ENCODE data around the gene SLC10A4. TPM values are rescaled to one million over a fixed set of nuclear protein-coding genes. Genes with fewer than 3 reads are reported as not detected.

SLC10A4 gene
- total and polyA plus RNA-seq, 2 of the 13 experiments (the other 11 are each of a cell fraction or from before 2014, with no cell fraction given), result 0.04 to 0.07 TPM

- no peaks in the 10 kb centered on the region for H3K79me2 ChIP-seq (ENCODE audit: insufficient read depth, low read length)
- H3K27ac ChIP-seq (ENCODE audit: extremely low read length, insufficient read depth, low read length), result no peak overlapping the region
- intact Hi-C loops (cut with micrococcal nuclease; ENCODE audit: unreplicated experiment), result no loop called here
- no peak for DNase-seq (ENCODE audit: low spot score)
- no peak overlapping the region for H3K4me3 ChIP-seq (replicated peaks in 1 of 3; ENCODE audit: insufficient read depth in 1 of 3, low read depth in 2 of 3, low read length in 3 of 3)
- no TSS peak for BruUV-seq (replicated peaks)
- no peak overlapping the region for H2AFZ ChIP-seq (ENCODE audit: low read length)
- in situ Hi-C loops (cut with HindIII; ENCODE audit: extremely low pct_ligation_motif_present, low pct_unique_long_range_greater_than_20kb), result no loop called here
- H3K9me3 ChIP-seq (ENCODE audit: low read length), result no peaks in the 10 kb centered on the region
- H3K9ac ChIP-seq (ENCODE audit: insufficient read depth, low read depth, low read length), result no peak overlapping the region
- H3K27me3 ChIP-seq (ENCODE audit: control insufficient read depth in 1 of 2, insufficient read depth in 2 of 2, low read length in 2 of 2), result no peaks in the 10 kb centered on the region
- FAIRE-seq, result no peak
- no peaks in the 10 kb centered on the region for H3K36me3 ChIP-seq (replicated peaks in 1 of 2; ENCODE audit: control insufficient read depth in 1 of 2, insufficient read depth in 2 of 2, low read length in 2 of 2)
- CTCF ChIA-PET (ENCODE audit: low intra/inter-chr PET ratio, low total read pairs), result no interaction called here
- H4K20me1 ChIP-seq (ENCODE audit: insufficient read depth, low read length), result no peaks in the 10 kb centered on the region
- 0 out of 2 replicates have a peak, but pooled peaks cover 1% of the 10 kb centered on the region for H3K4me1 ChIP-seq (ENCODE audit: insufficient read depth, low read length)
- no peak for ATAC-seq
- no peak overlapping the region for H3K4me2 ChIP-seq (ENCODE audit: low read depth, low read length)
- no peak for TF ChIP-seq HMGXB3 (CRISPR knock-in tag; IDR thresholded peaks at IDR 0.05; ENCODE audit: borderline replicate concordance)
- TF ChIP-seq ZFY (CRISPR knock-in tag; IDR thresholded peaks at IDR 0.05), result no peak
- no peak for TF ChIP-seq TBX2 (CRISPR knock-in tag; IDR thresholded peaks at IDR 0.05; ENCODE audit: borderline replicate concordance)
- no peak for TF ChIP-seq CREB1 (IDR thresholded peaks at IDR 0.05)
- no peak for TF ChIP-seq CREB1 (CRISPR knock-in tag; IDR thresholded peaks at IDR 0.05)
- TF ChIP-seq ZNF296 (CRISPR knock-in tag; conservative IDR thresholded peaks at IDR 0.05), result no peak
- TF ChIP-seq RERE (CRISPR knock-in tag; IDR thresholded peaks at IDR 0.05; ENCODE audit: low read depth), result no peak
- TF ChIP-seq SMC3 (IDR thresholded peaks at IDR 0.05; ENCODE audit: low read length), result no peak
- no peak for TF ChIP-seq KLF11 (CRISPR knock-in tag; IDR thresholded peaks at IDR 0.05)
- POLR2A ChIA-PET, result no interaction called here
- 52% methylated on average over 2 of the region's 2 CpGs for WGBS (ENCODE audit: low lambda C conversion rate)
Observed at GRCh38 chr4:48454591-48454990, 28.6 kb upstream of the SLC10A4 start.

All from HepG2 (cell line).